ENCODE measurements around the gene ARRDC2.
"Not testable (repeated sequence)": the region's sequence is repeated elsewhere in the genome, so short reads cannot be mapped to it uniquely, and the experiment has no call there.

Gene ARRDC2

DNA sequence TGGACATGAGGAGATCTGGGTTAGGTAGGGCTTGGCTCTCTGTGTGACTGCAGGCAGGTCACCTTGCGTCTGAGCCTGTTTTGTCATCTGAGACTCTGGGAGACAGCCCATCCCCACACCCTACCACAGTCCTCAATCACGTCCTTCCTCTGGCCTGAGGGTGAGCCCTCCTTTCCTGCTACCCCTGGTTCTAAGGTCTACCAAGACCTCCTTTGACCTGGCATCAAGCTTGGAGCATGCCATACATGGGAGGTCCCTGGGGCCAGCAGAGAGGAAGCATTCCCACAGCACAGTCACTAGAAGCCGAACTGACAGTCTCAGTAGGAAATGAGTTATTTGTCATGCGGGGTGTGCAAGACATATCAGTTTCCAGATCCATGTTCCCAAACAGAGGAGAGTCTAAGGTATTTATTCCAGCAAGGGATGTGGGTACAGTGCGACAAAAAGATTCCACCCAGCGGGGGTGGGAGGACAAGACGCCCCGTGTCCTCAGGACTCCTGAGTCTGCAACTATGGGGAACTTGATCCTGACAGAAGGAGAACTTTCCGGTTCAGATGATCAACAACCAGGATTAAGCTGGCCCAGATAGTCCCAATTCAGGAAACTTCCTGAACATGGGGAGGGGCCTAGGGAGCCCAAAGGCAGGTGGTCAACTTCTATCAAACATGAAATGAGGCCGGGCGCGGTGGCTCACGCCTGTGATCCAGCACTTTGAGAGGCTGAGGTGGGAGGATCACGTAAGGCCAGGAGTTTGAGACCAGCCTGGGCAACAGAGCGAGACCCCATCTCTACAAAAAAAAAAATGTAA is 9.5 kb downstream of the ARRDC2 start:
- no peak for DNase-seq

DNA sequence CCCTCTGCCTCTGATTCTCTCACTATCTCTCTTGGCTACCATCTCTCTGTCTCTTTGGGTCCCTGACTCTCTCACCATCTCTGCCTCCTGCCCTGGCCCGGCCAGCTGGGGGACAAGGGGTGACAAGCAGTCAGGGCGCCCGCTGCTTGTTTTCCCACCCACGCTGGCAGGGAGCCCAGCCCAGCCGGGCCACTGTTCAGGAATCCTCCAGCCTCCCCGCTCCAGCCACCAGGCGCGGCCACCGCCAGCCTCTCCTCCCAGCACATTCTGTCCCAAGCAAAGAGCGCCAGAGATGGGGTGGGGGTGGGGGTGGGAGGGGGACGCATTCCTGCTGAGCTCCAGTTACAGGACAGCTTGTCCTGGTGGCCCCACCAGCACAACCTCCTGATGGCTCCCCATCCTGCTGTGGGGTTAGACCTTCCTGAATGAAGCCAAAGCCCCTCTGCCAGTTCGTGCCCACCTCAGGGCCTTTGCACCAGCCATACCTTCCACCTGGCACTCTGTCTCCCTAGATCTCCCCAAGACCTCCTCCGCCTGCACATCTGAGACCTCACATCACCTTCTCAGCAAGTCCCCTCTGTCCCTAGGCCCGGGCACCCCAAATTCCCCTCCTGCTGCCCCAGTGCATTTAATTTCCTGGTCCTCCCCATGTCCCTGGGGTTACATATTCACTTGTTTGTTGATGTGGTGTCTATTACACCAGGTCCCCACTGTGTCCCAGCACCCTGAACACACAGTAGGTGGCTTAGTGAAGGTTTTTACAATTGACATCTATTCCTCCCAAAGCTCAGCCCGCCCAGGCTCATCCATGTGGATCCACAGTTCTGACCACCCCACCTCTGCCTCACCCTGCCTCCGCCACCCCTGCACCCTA is 12.5 kb downstream of the ARRDC2 start:
- no peak for DNase-seq

DNA sequence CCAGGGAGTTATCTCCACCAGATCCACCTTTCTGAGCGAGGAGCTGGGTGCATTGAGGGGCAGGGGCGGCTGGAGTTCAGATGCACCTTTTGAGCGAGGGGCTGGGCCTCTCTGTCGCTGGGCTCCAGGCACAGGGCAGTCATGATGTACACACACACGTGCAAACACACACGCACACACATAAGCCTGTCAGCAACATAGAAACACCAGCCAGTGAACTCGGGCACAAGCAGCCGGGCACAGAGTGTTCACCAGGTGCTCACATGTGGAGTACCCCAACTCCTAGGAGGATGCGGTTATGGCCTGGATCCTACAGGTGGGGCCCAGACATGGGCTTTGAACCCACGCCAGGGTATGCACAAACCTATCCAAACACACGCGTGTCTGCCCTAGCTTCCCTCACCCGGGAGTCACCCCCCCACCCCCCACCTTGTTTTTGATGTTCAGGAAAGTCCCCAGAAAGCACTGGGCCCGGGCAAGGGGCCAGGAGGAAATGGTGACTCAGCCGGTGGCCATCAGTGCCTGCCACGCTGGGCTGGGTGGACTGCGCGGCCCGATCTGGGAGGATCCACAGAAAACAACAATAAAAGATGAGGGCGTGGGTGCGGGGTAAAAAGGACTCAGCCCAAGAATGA is 13.3 kb downstream of the ARRDC2 start:
- DNase-seq, result no peak

DNA sequence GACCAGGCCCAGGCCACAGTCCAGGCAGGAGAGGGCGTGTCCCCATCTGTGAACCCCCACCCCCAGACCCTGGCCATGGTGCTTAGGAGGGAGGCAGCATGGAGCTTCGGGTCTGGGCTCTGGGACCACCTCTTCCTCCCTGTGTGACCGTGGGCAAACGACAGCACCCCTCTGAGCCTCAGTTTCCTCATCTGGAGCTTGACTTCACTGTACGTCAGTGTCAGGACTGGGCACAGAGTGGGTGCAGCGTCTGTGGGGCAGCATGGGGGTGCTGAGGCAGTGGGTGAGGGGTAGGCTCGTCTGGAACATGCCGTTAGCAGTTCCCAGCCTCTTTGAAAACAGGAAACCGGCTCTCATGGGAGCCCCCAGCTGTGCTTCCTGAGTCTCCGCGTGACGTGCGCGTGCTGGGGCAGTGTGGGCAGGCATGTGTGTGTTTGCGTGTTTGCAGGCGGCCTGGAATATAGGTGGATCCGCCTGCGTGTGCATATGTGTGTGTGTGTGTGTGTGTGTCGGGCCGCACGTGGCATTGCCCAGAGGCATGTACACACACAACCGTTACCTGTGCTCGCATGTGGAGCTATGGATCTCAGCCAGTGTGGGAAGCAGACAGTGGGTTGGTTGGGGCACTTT is 15.8 kb downstream of the ARRDC2 start:
- DNase-seq, result no peak

DNA sequence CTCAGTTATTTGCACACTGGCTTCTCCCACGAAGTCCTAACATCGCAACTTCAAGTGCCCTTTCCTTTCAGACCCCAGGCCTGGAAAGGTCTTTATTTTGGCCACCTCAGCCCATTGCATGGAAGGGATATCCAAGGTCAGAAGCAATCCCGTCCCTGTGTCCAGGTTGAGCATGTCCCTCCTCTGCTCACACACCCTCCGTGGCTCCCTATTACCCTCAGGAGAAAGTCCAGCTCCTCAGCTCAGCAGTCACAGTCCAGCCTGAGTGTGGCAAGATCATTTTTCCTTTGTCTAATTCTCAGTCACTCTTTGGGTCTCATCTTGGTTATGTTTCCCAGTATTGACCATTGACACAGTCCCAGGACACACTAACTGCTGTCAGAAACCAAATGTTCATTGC is 19.2 kb downstream of the ARRDC2 start:
- no peak for DNase-seq

DNA sequence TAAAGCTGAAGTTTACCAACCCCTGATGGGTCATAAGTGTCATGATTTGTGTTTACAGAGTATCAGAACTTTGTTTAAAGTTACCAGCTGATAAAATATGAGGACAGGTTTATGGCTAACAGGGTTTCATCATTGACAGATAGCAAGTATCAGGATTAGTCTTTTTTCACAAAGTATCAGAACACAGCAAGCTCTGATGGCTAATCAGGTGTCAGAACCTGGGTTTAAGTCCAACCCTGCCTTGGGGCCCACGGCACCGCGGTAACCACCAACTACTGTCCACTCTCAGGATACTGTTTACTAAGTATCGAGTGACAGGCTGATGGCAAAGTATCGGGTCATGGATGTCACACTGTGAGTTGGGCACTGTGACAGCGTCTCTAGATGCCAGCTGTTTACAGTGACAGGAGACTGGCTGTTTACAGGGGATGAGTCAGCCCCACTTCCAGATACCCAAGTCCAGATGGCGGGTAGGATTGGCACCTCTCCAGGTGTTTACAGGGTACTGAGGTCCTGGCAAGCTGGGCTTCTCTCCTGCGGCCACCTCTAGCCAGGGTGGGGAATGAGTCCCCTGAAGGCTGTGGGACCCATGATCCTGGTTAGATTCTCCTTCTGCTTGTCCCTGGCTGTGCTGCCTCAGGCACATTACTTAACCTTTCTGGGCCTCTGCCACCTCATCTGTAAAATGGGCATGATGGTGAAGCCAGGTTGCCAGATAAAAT is 21.8 kb downstream of the ARRDC2 start:
- DNase-seq, result no peak

DNA sequence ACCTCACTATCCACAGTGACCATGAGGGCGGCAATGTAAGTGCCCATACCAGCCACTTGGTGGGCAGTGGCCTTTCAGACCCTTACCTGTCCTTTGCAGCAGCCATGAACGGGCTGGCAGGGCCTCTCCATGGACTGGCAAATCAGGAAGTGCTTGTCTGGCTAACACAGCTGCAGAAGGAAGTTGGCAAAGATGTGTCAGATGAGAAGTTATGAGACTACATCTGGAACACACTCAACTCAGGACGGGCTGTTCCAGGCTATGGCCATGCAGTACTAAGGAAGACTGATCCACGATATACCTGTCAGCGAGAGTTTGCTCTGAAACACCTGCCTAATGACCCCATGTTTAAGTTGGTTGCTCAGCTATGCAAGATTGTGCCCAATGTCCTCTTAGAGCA is 23.4 kb downstream of the ARRDC2 start:
- DNase-seq, result not testable (repeated sequence)

DNA sequence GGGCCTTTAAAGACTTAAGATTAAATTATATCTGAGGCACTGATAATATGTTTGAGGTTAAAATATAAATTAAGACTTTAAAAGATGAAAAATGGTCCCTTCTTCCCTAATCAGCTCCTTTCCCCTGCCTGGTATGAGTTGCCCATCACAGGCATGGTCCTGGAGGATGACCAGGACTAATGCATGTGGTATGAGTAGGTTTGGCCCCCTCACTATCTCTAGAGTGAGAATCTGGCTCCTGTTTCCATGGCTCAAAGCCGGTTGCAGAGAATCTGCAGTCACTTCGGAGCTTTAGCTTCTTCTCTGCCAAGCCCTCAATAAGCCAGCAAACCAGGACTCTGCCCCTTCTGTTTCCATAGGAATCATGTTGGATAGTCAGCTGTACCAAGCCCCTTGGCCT is 24.1 kb downstream of the ARRDC2 start:
- not testable (repeated sequence) for DNase-seq

DNA sequence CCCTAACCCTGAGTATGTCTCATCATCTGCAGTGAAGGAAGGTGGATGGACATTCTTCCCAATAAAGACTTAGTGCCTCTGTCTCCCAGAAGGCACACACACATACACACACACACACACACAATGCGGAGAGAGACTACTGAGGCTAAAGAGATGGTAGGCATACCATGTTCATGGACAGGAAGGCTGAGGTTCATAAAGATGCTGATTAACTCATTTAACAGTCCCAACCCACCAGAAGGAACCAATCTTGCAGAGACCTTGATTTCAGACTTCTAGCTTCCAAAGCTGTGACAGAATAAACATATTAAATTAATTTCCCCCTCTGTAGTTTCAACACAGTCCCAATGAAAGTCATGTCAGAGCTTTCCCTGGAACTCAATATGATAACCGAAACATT is 33.1 kb downstream of the ARRDC2 start:
- DNase-seq, result no peak

DNA sequence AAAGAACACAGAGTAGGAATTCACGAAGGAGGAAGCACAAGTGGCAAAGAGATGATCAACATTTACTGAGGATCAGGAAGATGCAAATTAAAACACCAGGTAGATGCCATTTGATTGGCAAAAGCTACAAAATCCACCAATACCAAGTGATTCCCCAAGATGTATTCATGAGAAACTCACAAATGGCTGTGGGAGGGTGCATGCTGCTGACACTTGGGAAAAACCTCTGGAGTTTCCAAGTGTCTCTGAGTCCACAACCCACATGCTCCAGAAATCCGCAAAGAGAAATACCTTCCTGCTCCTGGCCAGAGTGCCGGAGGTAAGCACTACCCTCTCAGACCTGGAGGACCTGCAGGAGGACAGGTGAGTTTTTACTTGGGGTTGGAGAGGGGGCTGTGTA is 35.7 kb downstream of the ARRDC2 start:
- no peak for DNase-seq

DNA sequence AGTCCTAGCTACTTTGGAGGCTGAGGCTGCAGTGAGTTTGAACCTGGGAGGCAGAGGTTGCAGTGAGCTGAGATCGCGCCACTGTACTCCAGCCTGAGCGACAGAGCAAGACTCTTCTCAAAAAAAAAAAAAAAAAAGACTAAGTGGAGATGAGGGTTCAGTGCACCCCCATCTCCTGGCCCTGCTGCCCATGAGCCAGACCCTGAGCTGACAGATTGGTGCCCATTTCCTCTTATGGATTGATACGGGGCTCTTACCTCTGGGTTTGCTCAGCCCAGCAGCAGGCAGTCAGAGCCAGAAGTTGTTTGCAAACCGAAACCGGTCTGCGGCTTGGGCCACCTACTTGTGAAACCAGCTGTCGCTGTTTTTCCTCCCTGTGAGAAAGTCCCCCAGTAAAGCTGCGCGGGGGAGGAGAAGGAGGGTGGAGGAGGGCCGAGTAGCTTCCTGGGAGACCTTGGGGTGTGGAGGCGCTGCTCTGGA is 36.9 kb downstream of the ARRDC2 start:
- DNase-seq, result no peak

DNA sequence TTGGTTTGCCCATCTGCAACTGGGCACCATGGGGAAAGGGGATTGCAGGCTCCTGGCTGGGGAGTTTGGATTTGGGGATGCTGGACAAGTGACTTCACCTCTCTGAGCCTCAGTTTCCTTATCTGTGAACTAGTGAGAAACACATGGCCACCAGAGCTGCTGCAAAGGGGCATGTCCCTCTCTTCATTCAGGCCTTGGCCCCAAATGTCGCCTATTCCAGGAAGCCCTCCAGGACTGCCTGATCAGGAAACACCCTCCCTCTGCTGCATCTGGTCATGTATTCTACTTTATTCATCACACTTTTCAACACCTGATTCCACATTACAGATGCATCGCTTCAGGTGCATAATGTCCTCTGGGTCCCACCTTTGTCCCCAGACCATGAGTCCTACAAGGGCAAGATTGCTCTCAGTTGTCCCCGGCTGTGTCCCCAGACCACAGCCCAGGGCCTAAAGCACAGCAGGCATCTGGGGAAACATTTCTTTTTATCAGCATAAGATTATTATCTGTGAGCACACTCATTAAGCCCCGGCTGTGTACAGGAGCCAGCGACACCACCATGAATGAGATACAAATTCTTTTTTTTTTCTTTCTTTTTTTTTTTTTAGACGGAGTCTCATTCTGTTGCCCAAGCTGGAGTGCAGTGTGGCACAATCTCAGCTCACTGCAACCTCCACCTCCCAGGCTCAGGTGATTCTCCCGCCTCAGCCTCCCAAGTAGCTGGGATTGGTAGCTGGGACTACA is 37.5 kb downstream of the ARRDC2 start:
- DNase-seq, result no peak

DNA sequence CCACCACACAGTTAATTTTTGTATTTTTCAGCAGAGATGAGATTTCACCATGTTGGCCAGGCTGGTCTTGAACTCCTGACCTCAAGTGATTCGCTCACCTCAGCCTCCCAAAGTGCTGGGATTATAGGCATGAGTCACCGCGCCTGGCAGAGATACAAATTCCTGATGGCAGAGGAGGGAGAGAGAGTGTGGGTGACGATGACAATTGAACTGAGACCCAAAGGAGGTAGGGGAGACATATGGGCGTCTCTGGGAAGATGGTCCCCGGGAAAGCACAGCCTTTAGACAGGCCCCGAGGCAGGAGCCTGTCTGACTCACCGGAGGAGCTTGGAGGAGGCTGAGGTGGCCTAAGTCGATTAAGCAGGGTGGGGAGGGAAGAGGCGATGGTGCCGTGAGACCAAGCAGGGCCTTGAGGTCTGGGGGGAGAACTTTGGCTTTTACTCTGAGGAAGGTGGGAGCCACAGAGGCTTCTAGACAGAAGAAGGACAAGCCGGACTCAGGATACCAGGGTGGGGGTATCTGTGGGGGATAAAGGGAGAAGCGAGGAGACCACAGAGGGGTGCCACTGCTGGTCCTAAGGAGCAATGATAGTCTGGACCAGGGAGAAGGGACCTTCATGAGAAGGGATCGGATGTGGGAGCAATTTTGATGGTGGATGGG is 38.2 kb downstream of the ARRDC2 start:
- DNase-seq, result no peak

DNA sequence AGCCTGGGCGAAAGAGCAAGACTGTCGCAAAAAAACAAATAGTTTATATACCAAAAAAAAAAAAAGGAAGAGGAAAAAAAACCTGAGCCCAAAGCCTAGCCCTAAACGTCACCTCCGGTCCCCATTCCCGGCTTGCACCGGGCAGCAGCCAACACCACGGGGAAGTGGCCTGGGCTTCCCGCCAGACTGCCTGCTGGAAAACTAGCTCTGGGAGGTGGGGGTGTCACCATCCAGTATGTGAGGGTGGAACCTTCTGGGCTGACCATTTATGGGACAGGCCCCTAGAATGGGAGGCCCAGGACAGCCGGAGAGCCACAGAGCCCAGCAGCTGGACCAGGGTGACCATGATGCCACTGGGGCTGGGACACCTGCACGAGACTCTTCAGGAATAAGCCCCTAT is 41.4 kb downstream of the ARRDC2 start:
- DNase-seq, result no peak

DNA sequence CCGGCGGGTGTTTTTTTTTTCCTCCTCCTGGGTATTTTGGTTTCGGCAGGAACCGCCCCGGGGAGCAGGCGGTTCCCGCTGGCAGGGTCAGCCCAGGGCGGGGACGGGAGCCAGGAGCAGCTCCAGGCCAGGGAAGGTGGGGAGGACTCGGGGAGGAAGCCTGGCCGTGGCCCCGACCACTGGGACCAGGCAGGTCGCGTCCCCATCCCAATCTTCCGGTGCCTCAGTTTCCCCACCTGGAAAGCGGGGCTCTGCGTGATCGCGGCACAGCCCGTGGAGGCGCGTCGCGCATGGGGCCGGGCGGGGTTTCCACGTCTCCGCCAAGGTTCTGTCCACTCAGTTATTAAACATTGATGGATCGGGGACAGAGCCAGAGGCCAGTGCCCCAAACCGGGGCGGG is 43.9 kb downstream of the ARRDC2 start:
- DNase-seq, result no peak

DNA sequence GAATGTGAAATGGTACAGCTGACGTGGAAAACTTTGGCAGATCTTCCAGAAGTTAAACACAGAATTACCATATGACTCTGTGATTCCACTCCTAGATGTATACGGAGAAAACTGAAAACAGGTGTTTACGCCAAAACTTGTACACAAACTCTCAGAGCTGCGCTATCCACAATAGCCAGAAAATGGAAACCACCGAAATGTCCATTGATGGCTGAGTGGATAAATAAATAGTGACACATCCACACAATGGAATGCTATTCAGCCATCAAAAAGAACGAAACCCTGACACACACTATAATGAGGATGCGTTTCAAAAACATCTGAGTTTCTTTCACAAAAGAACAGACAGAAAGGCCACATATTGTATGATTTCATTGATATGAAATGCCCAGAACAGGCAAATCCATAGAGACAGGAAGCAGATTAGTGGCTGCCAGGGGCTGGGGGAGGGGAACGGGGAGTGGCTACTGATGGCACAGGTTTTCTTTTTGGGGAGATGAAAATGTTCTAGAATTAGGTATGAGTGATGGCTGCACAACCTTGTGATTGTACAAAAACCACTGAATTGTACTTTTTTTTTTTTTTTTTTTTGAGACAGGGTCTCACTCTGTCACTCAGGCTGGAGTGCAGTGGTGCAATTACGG is 45.7 kb downstream of the ARRDC2 start:
- DNase-seq, result no peak

DNA sequence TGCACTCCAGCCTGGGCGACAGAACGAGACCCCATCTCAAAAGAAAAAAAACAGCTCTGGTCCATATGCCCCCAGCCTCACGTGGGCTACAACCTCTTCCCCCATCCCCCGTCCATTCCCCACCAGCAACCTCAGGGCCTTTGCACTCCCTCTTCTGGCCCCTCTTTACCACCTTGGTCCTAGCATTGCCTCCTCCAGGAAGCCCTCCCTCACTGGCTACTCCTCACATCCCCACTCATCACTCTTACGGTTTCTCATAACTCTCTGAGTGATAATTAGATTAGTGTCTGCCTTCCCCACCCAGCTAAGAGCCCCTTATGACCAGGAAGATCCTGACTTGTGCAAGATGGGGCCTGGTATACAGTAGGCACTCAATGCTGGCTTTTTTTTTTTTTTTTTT is 48.0 kb downstream of the ARRDC2 start:
- no peak for DNase-seq

DNA sequence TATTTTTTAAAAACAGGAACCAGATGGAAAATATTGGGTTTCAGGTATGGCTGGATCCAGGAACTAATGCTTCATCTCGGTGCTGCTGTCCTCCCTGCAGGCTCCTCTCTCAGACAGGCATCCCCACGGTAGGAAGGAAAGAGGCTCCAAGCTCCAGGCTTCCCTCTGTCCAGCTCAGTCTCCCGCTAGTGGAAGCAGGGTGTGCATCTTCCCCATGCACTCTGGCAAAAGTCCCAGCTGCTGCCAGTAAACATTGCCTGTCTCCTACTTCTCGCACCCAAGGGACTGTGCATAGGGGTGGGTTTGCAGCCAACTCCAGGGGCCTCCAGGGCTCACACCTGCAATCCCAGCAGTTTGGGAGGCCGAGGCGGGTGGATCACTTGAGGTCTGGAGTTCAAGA is 49.6 kb downstream of the ARRDC2 start:
- DNase-seq, result no peak

DNA sequence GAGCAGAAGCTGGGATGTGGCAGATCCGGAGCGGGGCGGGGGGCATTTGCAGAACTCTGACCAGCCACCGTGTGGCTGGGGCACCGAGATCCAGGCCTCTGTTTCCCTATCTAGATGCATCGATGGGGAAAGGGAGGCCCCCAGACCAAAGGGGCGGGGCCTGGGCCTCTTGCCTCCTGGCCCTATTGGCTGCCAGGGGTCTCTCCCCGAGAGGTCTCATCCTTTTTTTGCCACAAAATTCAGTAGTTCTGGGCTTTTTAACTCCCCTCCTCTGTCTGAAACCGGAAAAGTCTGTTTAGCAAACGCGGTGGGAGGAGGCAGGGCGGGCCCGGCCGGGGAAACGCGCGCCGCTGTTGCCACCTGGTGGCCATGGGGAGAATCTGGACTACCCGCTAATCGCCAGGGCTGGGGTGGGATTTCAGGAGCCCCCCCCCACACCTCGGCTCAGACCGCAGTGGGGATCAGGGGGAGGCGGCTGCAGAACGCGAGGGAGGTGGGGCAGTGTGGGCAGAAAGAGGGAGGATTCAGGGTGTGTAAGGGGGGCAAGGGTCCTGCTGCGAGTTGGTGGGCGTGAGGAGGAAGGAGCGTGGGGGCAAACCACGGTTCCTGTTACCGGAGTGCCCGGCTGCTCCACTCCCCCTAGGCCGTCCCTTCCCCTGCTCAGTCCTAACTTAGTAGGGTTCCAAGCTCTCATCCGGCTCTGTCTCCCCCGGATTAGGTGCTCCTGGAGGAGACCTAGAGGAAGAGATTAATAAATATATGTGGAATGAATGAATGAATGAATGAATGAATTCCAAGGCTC is 50.4 kb downstream of the ARRDC2 start:
- peak; percentile 39 for DNase-seq

DNA sequence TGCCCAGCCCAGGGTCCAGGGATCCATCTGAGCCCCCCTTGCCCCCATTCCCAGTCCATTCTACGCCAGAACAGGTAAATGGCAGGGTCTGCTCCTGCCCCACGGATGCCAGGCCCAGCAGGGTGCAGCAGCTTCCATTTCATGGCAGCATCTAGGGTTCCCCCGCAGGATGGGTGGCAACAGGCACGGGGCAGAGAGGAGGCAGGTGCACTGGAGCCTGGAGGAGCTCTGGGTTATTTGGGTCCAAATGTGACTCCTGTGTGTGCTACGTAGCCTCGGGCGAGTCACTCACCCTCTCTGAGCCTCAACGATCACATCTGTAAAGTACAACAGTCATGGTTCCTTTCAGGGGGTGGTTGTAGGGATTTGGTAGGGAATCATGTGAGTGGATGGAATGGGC is 51.3 kb downstream of the ARRDC2 start:
- no peak for DNase-seq
